ENCODE results near the gene OSBP2.

OSBP2 gene

DNA sequence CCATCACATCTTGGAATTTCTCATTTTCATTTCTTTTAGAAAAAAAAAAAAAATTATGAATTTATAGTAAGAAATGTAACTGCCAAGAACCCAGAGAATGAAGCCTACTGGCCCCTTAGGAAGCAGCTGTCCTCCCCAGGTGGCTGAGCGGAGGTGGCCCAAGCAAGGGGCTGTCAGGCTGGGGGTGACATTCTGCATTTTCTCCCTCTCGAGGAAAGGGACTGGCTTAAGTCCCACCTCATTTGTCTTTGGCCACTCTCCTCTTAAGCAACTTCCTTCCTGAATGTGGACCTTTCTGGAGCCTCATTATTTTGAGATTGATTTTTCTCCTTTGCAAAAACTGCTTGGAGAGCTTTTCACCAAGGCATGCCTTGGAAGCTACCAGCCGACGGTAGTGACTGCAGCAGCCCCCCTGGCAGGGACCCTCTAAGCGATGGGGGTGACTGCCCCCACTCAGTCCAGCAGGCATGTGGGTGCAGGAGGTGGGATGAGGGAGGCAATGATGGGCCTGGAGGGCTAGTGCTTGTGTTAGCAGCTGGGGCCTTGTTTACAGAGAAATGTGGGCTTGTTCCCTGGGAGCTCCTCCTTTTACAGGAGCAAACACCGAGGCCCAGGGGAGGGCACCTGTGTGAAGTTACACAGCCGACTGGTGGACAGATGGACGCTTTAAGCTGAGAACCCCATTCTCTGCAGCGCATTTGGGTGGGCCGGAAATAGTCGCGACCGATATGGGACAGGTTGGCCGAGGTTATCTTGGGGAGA lies 162.2 kb downstream of the OSBP2 start:
- no peak for DNase-seq

DNA sequence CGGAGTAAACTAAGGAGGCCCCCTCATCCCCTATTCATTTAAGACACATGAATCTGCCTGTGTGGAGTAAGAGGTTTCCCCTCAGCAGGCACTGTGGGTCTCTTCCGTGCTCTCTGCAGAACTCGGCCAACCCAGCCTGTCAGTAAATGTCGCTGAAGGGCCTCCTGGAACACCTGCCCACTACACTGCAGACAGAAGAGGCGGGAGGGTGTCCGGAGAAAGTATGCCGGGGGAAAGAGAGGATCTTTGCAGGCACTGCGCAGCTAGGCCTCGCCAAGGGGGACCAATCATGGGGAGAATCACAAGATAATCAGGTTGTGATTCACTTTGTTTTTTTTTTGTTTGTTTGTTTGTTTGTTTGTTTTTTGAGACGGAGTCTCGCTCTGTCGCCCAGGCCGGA lies 163.1 kb downstream of the OSBP2 start:
- DNase-seq = no peak

DNA sequence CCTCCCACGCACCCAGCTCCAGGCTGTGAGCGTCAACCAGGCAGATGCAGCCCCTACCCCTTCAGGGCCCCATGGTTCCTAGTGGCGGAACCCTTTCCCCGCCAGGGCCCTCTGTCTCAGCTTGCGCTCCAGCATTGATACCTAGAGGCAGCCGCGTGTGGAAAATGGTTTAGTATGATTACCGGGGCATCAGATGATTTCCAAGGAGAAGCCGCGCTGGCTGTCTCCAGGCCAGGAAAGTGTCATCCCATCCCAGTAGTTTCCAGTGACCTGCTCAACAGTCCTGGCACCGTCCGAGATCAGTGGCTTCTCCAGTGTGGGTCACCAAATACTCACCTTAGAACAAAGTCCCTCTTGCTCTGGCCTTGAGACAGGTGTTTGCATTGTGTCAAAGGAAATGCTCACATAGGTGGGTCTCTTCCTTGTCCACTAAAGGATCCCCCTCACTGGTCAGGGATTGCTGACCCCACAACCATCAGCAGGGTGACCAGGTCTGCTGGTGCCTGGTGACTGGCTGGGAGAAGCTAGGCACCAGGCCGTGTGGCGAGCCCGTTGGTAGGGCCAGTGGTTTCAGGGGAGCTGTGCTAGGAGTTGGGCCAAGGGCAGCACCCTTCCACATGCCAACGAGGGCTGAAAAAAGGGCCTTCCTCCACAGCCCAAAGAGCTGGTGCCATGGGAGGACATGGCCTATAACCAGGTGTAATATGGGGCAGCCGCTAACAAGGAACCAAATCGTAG lies 164.5 kb downstream of the OSBP2 start:
- DNase-seq = no peak

DNA sequence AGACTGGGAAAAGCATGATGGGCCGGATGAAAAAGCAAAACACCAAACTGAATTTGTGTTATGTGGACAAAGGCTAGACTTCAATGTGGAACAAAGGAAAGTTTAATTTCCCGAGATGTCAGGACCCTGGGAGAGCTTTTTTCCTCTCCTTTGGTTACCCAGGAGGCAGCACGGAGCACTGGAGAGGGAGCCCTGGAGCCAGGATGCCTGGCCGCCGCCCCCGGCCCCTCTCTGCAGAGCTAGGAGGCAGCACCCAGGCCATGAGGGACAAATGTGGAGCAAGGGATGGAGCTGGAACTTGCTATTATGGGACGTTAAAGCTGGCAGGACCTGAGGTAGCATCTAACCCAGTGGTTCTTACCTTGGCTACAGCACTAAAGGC lies 165.0 kb downstream of the OSBP2 start:
- DNase-seq = no peak

DNA sequence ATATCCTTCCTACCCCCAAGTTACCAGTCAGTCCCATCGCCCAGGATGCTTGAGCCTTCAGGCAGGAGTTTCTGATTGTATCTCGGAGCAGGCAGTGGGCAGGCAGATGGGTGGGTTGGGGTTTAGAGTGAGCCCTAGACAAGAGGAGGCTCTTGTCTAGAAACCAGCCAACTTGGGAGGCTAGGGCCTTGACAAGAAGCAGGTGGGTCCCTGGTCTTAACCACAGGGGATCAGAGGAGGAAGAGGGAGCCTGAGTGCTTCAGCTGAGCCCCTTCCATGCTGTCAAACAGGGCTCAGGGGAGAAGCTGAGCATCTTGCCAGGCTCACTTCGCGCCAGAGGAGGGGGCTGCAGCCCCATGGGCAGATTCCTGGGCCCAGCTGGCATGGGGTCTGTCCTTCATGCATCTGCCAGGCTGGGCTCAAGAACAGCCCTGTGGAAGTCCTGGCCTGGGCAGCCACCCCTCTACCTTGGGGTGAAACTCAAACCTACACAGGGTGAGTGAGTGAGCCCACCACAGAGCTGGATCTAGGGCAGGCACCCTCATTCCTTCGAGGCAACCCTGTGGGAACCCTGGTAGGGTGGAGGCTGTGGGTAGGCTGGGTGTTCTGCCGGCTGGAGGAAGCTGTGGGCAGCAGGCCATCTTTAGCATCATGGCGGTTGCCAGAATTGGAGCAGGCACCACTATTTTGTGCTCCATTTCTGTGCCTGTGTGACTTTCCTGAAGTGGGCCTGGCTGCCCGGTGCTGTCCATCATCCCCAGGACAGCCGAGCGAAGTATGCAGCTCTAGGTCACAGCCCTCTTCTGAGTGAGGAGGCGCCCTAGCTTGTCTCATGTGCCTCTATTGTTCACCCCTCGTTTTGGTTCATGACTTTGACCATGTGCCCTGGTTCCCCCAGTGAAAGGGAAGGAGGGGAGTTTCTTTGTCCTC lies 165.8 kb downstream of the OSBP2 start:
- DNase-seq = no peak

DNA sequence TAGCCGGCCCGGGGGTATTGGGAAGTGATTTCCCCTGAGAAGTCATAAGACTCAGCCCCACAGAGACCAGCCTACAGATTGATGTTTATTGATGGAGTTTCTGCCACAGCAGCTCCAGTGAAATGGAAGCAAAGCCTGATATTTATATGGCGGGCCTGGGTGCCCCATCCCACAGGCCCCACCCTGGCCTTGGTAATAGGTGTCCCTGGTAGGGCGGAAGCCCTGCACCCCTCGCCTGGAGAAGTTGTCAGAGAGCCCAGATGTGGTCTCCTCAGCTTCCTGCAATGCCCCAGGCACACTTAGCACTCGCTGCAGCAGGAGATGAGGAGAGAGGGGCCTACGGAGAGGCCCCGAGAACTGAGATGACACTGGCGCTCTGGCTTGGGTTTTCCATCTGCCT lies 166.5 kb downstream of the OSBP2 start:
- no peak for DNase-seq

DNA sequence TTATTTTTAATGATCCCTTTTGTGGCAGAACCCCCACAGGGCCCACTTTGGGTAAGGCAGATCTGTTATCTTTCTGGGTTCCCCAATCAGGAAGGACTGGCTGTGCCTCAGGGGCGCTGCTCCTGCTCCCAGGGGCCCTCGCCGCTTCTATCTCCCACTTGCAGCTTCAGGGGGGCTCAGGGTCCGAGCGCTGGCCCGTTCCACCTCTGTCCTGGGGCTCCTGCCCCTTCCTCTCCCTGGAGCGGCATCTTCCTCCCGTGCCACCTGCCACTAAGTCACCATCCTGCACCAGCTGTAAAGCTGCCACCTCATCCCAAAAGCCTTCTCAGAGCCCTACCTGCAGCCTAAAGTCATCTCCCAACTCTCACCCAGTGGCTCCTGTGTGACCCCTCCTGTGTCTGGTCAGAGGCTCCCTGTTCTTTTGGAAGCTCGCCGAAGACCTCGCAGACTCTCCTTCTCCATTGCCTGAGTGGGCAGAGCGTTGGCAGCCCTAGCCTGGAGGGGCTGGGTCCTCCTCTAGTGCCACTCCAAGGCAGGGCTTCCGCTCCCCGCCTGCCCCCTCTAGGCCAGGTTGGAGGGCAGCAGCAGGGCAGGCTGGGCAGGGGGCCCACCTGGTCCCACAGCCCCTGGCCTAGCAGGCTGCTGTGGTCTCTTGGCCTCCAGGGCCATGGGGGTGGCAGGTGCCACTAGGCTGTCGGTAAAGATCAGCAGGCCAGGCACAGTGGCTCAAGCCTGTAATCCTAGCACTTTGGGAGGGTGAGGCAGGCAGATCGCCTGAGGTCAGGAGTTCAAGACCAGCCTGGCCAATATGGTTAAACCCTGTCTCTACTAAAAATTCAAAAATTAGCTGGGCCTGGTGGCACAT lies 167.2 kb downstream of the OSBP2 start:
- no peak for DNase-seq

DNA sequence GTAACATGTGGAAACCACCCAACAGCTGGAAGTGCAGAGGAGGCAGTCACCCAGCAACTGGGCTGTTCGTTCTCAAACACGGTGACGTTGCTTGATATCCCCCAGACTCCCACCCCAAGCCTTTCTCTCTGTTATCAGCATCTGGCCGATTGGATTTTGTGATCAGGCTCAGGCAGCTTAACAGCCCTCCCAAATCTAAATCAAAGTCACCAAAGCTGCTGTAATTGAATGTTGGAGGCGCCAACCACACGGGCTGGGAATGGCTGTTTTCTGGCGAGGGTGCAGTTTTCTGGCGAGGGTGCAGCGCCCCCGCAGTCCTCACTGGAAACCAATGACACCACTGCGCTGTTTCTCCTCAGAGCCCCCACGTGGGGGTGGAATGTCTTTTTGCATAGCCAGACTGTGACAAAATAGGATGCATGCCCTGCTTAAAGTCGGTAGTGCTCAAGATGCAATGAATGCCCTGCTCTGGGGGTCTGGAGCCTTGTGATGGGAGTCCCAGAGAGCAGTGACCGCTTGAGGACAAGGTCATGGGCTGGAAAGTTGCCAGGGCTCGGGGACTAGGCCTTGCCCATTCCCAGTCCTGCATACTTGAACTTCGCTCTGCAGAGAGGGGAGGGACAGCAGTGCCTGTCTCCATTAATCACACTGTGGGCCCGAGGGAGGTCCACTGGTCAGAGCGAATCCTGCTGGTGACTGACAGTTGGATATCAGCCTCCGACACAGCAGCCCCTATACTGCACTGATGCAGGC lies 168.6 kb downstream of the OSBP2 start:
- DNase-seq = no peak

DNA sequence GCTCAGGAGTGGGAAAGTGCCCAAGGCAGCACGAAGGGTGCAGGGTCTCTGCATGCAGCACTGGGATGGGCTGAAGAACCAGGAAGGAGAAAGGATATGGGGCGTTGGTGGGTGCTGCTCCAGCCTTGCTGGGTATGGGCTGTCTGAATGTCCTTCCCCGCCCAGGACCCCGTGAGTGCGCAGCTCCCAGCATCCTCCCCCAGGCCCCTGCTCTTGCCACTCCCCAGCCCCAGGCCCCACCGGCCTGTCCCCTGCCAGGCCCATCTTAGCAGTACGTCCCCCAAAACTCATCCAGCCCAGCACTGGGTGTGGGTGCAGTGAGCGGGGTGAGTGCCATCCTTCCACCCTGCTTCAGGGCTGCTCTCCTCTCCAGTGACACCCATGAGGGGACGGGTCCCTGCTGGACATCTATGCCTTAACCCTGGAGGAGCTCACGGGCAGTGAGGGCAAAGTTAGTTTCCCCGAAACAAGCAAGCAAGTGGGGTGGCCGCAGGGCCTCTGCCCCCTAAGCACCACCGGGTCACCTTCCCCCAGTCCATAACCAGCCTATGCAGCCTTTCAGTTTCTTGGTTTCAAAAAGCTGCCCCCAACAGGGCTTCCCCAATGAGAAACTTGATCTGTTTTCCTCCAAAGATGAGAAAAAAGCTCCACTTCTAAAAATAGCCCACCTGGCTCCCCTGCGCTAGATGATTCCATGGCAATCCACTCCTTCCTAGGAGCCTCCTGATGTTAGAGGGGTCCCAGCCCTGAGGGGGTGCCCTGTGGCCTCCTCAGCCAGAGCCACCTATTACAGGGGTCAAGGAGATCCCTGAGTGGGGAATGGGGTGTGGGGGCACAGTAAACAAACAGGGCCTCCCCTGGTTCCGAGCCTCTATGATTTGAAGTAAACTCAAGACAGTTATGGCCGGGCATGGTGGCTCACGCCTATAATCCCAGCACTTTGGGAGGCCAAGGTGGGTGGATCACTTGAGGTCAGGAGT lies 170.1 kb downstream of the OSBP2 start:
- no peak for DNase-seq

DNA sequence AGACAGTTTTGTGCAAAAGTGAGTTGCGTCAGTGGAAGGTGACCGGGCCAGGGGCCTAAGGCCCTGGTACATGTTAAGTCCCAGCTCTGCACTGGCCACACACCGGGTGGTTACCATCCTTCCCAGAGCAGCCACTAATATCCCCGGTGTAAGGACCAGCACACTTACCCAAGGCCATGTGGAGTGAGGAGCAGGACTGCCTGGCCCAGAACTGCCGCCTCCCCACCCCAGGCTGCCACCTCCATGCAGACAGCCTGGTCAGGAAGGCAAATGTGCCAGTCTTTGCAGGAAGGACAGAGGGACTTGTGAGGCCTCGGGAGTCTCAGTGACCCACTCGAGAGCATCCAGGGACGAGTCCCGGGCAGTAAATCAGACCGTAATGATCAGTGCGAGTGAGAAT lies 171.0 kb downstream of the OSBP2 start:
- no peak for DNase-seq

DNA sequence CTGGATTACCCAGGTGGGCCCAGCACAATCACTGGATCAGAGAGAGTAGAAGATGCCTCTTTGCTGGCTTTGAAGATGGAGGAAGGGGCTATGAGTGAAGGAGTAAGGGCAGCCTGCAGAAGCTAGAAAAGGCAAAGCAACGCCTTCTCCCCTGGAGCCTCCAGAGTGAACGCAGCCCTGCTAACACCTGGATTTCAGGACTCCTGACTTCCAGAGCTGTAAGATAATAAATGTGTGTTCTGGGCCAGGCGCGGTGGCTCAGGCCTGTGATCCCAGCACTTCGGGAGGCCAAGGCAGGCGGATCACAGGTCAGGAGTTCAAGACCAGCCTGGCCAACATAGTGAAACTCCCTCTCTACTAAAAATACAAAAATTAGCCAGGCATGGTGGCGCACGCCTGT lies 171.5 kb downstream of the OSBP2 start:
- DNase-seq = no peak

DNA sequence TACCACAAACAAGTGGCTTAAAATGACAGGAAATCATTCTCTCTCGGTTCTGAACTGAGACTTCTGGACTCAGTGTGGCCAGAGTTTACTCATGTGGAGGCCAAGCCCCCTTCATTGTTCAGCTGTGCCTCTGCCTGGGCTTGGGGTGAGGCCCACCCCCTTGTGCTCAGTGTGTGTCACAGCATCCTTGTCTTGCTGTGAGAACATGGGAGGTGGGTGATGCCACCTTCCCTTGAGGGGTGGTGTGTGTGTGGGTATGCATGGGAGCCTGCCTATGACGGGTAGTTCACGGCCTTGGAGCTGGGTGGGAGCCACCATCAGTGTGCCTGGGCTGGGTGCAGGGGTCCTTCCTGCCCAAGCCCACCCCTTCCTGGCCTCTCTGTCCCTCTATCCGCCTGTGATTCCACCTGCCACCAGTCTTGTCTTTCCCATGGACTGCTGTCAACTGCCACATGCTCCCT lies 172.2 kb downstream of the OSBP2 start:
- DNase-seq = no peak

DNA sequence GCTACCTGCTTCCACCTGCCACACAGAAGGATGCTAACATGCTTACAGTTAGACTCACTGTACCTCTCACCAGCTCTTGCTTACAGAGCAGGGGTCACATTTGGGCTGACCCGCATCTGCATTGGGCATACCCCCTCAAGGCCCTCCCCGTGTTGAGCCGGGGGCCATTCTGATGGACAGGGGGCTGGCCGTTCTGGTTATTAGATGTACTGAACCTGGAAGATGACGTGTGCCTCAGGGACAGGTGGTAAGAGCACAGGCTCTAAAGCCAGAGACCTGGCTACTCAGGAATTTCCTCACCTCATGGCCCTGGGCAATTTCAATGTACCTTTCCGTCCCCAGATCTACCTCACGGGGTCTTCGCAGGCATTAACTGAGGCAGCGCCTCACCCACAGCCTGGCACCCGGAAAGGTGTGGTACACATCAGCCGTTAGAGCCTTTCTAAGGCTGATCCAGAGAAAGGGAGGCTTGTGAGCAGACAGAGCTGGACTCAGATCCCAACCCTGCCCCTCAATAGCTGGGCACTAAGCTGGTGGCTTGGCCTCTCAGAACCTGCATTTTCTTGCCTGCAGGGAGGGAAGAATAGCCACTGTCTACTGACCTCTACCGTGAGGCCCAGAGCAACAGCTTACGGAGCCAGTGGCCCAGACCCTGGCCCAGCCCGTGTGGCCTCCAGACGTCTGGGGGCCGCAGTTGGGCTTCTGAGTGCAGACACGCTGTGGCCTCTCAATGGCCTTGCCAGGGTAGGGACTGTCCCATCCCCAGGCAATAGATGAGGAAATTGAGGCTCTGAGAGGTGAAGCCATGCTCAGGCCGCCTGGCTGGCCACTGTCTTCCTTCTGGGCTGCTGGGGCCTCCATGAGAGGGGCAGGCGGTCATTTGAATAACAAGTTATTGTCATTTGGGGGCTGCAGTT lies 173.3 kb downstream of the OSBP2 start:
- no peak for DNase-seq

DNA sequence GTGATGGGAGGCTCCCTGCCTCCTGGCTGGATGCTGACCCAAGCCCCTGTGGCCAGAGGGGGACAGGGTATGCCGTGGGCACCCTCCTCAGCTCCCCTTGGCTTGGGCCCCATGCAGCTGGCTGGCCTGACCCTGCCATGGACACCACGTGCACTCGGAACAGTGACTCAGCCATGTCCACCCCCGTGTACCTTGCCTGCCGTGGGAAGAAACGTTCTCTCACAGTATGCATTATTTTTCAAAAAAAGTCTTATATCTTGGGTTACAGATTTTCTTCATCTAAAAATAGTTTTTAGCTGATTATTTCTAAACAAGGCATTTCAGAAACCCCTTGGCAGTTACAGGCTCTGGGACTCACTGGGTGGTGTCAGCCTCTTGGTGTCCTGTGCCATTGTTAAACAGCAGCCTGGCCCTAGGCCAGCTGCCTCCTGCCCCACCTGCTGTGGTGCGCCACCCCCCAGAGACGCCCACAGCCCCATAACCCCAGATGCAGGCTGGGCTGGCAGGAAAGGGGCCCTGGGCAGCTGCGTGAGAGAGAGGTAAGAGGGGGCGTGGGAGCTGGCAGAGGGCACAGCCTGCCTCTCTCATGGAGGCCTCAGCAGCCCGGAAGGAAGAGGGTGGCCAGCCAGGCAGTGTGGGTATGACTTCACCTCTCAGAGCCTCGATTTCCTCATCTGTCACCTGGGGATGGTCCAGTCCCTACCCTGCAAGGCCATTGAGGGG lies 174.2 kb downstream of the OSBP2 start:
- DNase-seq = no peak

DNA sequence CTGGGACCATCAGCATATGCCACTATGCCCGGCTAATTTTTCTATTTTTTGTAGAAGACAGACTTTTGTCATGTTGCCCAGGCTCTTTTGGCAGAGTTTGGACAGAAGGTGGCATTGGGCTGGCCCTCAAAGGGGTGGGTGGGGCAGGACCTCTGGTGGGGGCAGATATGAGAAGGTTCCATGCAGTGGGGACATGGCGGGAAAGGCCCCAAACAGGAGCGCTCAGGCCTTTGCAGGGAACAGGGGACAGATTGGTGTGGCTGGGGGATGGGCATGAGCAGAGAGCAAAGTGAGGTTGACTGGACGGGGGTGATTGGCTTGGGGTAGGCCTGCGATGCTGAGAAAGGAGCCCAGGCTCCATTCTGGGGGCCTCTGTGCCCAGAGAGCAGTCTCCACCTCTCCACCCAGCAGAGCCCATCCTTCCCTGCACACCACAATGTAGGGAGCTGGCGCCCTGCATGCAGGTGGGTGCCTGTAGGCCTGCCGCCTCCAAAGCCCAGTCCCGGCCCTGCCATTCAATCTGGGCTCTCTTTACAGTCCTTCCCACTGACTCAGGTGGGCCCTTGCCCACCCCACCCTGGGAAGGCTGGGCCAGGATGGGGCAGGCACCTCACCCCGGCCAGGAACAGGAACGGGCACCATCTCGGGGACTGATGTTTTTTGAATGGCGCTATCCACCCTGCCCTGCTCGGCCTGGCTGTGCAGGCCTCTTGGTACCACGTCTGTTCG lies 175.2 kb downstream of the OSBP2 start:
- no peak for DNase-seq

DNA sequence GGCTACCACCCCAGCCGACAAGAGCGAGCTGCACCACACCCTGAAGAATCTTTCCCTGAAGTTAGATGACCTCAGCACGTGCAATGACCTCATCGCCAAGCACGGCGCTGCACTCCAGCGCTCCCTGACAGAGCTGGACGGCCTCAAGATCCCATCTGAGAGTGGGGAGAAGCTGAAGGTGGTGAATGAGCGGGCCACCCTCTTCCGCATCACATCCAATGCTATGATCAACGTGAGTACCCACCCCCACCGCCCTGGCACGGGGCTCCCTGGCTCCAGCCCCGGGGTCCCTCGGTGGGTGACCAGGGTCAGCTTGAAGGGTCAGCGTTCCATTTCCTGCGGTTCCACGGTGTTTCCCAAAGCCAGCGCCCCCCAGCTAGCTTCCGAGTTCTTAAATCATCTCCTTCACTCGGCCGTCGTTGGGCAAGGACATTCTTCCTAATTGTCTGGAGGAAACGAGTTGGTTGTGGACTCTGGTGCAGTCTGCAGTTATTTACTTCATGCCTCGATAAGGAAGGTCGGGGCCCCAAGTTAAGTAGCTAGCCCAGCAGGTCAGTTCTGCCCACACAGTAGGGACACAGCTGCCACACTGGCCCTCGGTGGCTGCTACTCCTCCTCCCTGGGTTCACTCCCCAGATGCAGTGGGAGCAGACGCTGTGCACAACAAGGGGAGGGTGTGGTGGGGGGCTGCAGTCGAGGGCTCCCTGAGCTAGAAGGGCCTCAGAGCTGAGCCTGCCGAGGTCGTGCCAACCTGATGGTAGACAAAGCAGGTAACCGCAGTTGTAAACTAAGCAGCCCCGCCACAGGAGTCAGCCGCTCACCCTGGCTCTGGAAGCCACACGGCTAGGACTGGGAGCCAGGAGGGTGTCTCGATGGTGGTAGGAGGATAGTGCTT lies 176.0 kb downstream of the OSBP2 start:
- DNase-seq = no peak
